Measurements from ENCODE around the gene RPL22. TPM values are rescaled to one million over a fixed set of nuclear protein-coding genes. Genes with fewer than 3 reads are reported as not detected.
A peak's percentile ranks its signal among the peaks of the same experiment; 100 is the strongest.

RPL22 gene
- polyA plus RNA-seq, 3 donors: 62.6 to 97.2 (median 65.6) TPM

GRCh38 chr1:6185151-6185550 is 14.2 kb downstream of the RPL22 start:
- H3K36me3 Mint-ChIP-seq: peaks cover 44 to 52% of the 10 kb centered on the region in 2 donors
- peaks cover 21% of the 10 kb centered on the region for H3K79me2 ChIP-seq (ENCODE audit: insufficient read depth, low read length)
- no peak overlapping the region for H3K4me3 Mint-ChIP-seq
- TF ChIP-seq, protein P1, sequence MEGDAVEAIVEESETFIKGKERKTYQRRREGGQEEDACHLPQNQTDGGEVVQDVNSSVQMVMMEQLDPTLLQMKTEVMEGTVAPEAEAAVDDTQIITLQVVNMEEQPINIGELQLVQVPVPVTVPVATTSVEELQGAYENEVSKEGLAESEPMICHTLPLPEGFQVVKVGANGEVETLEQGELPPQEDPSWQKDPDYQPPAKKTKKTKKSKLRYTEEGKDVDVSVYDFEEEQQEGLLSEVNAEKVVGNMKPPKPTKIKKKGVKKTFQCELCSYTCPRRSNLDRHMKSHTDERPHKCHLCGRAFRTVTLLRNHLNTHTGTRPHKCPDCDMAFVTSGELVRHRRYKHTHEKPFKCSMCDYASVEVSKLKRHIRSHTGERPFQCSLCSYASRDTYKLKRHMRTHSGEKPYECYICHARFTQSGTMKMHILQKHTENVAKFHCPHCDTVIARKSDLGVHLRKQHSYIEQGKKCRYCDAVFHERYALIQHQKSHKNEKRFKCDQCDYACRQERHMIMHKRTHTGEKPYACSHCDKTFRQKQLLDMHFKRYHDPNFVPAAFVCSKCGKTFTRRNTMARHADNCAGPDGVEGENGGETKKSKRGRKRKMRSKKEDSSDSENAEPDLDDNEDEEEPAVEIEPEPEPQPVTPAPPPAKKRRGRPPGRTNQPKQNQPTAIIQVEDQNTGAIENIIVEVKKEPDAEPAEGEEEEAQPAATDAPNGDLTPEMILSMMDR (IDR thresholded peaks at IDR 0.05): no peak
- H2AFZ ChIP-seq (ENCODE audit: insufficient read depth, low read depth, low read length, poor library complexity, severe bottlenecking): no peak overlapping the region
- intact Hi-C loops (cut with micrococcal nuclease): no loop called here
- WGBS (ENCODE audit: insufficient coverage): 100% methylated on average over 2 of the region's 3 CpGs
- H3K36me3 ChIP-seq (replicated peaks in 1 of 2; ENCODE audit: control insufficient read depth in 1 of 2, insufficient read depth in 2 of 2, low read length in 2 of 2): peaks cover 42 to 46% of the 10 kb centered on the region in 2 donors
- H3K9ac ChIP-seq (ENCODE audit: insufficient read depth, low read length, poor library complexity, severe bottlenecking): no peak overlapping the region
- peaks cover 61% of the 10 kb centered on the region for H4K20me1 ChIP-seq (ENCODE audit: insufficient read depth, low read length)
- peaks cover 23 to 34% (median 25%) of the 10 kb centered on the region in 3 donors for H3K27me3 Mint-ChIP-seq (ENCODE audit: low read depth in 3 of 3)
- H3K27ac ChIP-seq (ENCODE audit: low read depth in 1 of 2, low read length in 2 of 2): no peak overlapping the region
- peaks cover 0 to 12% (median 5%) of the 10 kb centered on the region in 7 donors for H3K9me3 Mint-ChIP-seq
- peaks cover 0 to 7% of the 10 kb centered on the region in 2 donors for H3K9me3 ChIP-seq (replicated peaks in 1 of 2; ENCODE audit: control insufficient read depth in 1 of 2, insufficient read depth in 1 of 2, low read length in 2 of 2)
- H3K4me1 Mint-ChIP-seq: peaks cover 21% of the 10 kb centered on the region
- no peak overlapping the region for H3K4me3 ChIP-seq (replicated peaks in 1 of 3; ENCODE audit: low read depth in 2 of 3, low read length in 3 of 3)
- no peak for DNase-seq
- H3K27me3 ChIP-seq (ENCODE audit: control insufficient read depth in 2 of 2, insufficient read depth in 2 of 2, low read length in 2 of 2): peaks cover 11 to 27% of the 10 kb centered on the region in 2 donors
- H3K4me2 ChIP-seq (replicated peaks; ENCODE audit: extremely low read depth, low read length, poor library complexity, severe bottlenecking): no peak overlapping the region
- no peak overlapping the region for H3K27ac Mint-ChIP-seq
- H3K4me1 ChIP-seq (ENCODE audit: control insufficient read depth in 1 of 2, insufficient read depth in 2 of 2, low read length in 2 of 2): peaks cover 0 to 3% of the 10 kb centered on the region in 2 donors

GRCh38 chr1:6184083-6184783 is 15.2 kb downstream of the RPL22 start:
- peaks cover 34 to 37% of the 10 kb centered on the region in 2 donors for H3K36me3 ChIP-seq (replicated peaks in 1 of 2; ENCODE audit: control insufficient read depth in 1 of 2, insufficient read depth in 2 of 2, low read length in 2 of 2)
- H3K79me2 ChIP-seq (ENCODE audit: insufficient read depth, low read length): peaks cover 15% of the 10 kb centered on the region
- 100% methylated on average over 1 of the region's 13 CpGs for WGBS (ENCODE audit: insufficient coverage)
- peaks cover 0 to 7% of the 10 kb centered on the region in 2 donors for H3K9me3 ChIP-seq (replicated peaks in 1 of 2; ENCODE audit: control insufficient read depth in 1 of 2, insufficient read depth in 1 of 2, low read length in 2 of 2)
- H3K4me1 ChIP-seq (ENCODE audit: control insufficient read depth in 1 of 2, insufficient read depth in 2 of 2, low read length in 2 of 2): peaks cover 0 to 3% of the 10 kb centered on the region in 2 donors
- Mint-ChIP-seq H3K4me3 (no peak overlapping the region), H3K27me3 (ENCODE audit: low read depth in 3 of 3) (peaks cover 23 to 37% (median 25%) of the 10 kb centered on the region in 3 donors), H3K36me3 (peaks cover 37 to 42% of the 10 kb centered on the region in 2 donors), H3K9me3 (peaks cover 0 to 12% (median 5%) of the 10 kb centered on the region in 7 donors), H3K27ac (peak overlapping the region in 1 of 7 donors; percentile 32), H3K4me1 (peaks cover 21% of the 10 kb centered on the region)
- no peak for DNase-seq
- no peak overlapping the region for H3K27ac ChIP-seq (ENCODE audit: low read depth in 1 of 2, low read length in 2 of 2)
- H2AFZ ChIP-seq (ENCODE audit: insufficient read depth, low read depth, low read length, poor library complexity, severe bottlenecking): no peak overlapping the region
- H3K27me3 ChIP-seq (ENCODE audit: control insufficient read depth in 2 of 2, insufficient read depth in 2 of 2, low read length in 2 of 2): peaks cover 11 to 28% of the 10 kb centered on the region in 2 donors
- H4K20me1 ChIP-seq (ENCODE audit: insufficient read depth, low read length): peaks cover 52% of the 10 kb centered on the region
- intact Hi-C loops (cut with micrococcal nuclease): no loop called here
- peak overlapping the region; percentile 27 for H3K9ac ChIP-seq (ENCODE audit: insufficient read depth, low read length, poor library complexity, severe bottlenecking)
- H3K4me2 ChIP-seq (replicated peaks; ENCODE audit: extremely low read depth, low read length, poor library complexity, severe bottlenecking): no peak overlapping the region
- no peak overlapping the region for H3K4me3 ChIP-seq (replicated peaks in 1 of 3; ENCODE audit: low read depth in 2 of 3, low read length in 3 of 3)
- TF ChIP-seq, protein P1 (IDR thresholded peaks at IDR 0.05): no peak
